K562 (cell line): ENCODE results near the gene KCTD16. TPM values are rescaled to one million over a fixed set of nuclear protein-coding genes. Genes with fewer than 3 reads are reported as not detected.
A peak's percentile ranks its signal among the peaks of the same experiment; 100 is the strongest.

Experiments
- BACH1 ChIP-seq: fragments of 200-800 bp; sonication (Bioruptor generic); IDR thresholded peaks from 2 replicates; pipeline ENCODE4 v1.6.1; 2016; ENCODE audit warnings: missing genetic modification characterization, missing compliant biosample characterization
- CCAR2 ChIP-seq: fragments of 200-400 bp; formaldehyde crosslinking; IDR thresholded peaks from 2 replicates; pipeline ENCODE4 v1.6.1; 2017; ENCODE audit warnings: mild to moderate bottlenecking, low read depth, low read length
- CXXC5 ChIP-seq: fragments of 250-450 bp; sonication (Bioruptor Pico); IDR thresholded peaks from 2 replicates; pipeline ENCODE4 v1.8.0; 2022; ENCODE audit warnings: inconsistent platforms, mild to moderate bottlenecking, moderate library complexity
- DIDO1 ChIP-seq: fragments of 450-650 bp; IDR thresholded peaks from 2 replicates; pipeline ENCODE4 v1.6.1; 2016; ENCODE audit warnings: low read depth, missing biosample characterization, missing genetic modification characterization
- ETV1 ChIP-seq: fragments of 450-650 bp; conservative IDR thresholded peaks from 2 replicates; pipeline ENCODE4 v1.6.1; 2016; ENCODE audit warnings: missing genetic modification characterization, control low read depth, low read depth, missing compliant biosample characterization
- POLR2AphosphoS5 ChIP-seq: IDR thresholded peaks from 2 replicates; pipeline ENCODE4 v1.6.1; 2011; ENCODE audit warnings: mild to moderate bottlenecking, low read depth, low read length, moderate library complexity; ENCODE audit not compliant: control insufficient read depth, insufficient read depth
- RB1 ChIP-seq: fragments of 450-650 bp; IDR thresholded peaks from 2 replicates; pipeline ENCODE4 v1.6.1; 2017; ENCODE audit warnings: low read depth, mild to moderate bottlenecking
- SOX6 ChIP-seq: fragments of 450-650 bp; IDR thresholded peaks from 2 replicates; pipeline ENCODE4 v1.6.1; 2014; ENCODE audit warnings: mild to moderate bottlenecking
- TAF7 ChIP-seq: fragments of 450-650 bp; IDR thresholded peaks from 2 replicates; pipeline ENCODE4 v1.6.1; 2016; ENCODE audit warnings: missing genetic modification characterization, missing compliant biosample characterization
- XRCC4 ChIP-seq: IDR thresholded peaks from one replicate; pipeline ENCODE4 v1.6.1; 2011; ENCODE audit not compliant: insufficient read depth, insufficient read length; ENCODE audit errors: extremely low read depth
- YY1 ChIP-seq, 3 experiments: IDR thresholded peaks; 2 replicates each; pipeline ENCODE4 v1.6.1; 2011; ENCODE audit warnings: low read length in 2 of 3, mild to moderate bottlenecking in 2 of 3, moderate library complexity in 2 of 3, borderline replicate concordance in 1 of 3, control low read depth in 1 of 3, low read depth in 1 of 3; ENCODE audit not compliant: insufficient read depth in 3 of 3, insufficient replicate concordance in 2 of 3, control insufficient read depth in 1 of 3, insufficient read length in 1 of 3; ENCODE audit errors: extremely low read depth in 1 of 3
- ZFP1 ChIP-seq: fragments of 450-650 bp; formaldehyde crosslinking; IDR thresholded peaks from 2 replicates; pipeline ENCODE4 v1.4.0; 2020; ENCODE audit warnings: mild to moderate bottlenecking, mixed read lengths
- ZNF780A ChIP-seq: fragments of 250-450 bp; sonication (Bioruptor Pico); IDR thresholded peaks from 2 replicates; pipeline ENCODE4 v1.5.0; 2021; ENCODE audit warnings: mild to moderate bottlenecking
- polyA plus RNA-seq, 8 experiments: library from polyadenylated mRNA; depleted of rRNA in 4 of 8; stranded (reverse) in 5 of 8; unstranded in 3 of 8; fragments of >200 nt; fragmentation: Nextera tagmentation in 2 of 8; fragmentation: Illumina TruSeq in 1 of 8; extraction: Ambion mirVana in 2 of 8; extraction: Trizol in 1 of 8; gene quantifications; 2 replicates each; pipeline versions ENCODE4 v1.2.1 to v1.2.3, GENCODE V29; 2011 to 2014; ENCODE audit warnings: inconsistent platforms in 1 of 8, missing spikeins in 1 of 8
- total RNA-seq, 7 experiments: library from RNA; depleted of rRNA in 6 of 7; stranded (reverse); fragments of >200 nt in 6 of 7; fragmentation: Illumina TruSeq in 2 of 7; extraction: Trizol in 2 of 7; gene quantifications; 2 replicates each; pipeline versions ENCODE4 v1.2.1 to v1.2.3, GENCODE V29; 2011 to 2021; ENCODE audit warnings: low replicate concordance in 1 of 7
- TF ChIP-seq, protein P1 (sequence below): fragments of 450-650 bp; IDR thresholded peaks from 2 replicates; pipeline ENCODE4 v1.6.1; 2016; ENCODE audit warnings: mild to moderate bottlenecking, moderate library complexity
- TF ChIP-seq, protein P2 (sequence below): fragments of 250-450 bp; sonication (Bioruptor Pico); IDR thresholded peaks from 2 replicates; pipeline ENCODE4 v1.4.0; 2020

Gene KCTD16
- total and polyA plus RNA-seq, 9 of the 15 experiments (the other 6 are each of a cell fraction or from before 2014, with no cell fraction given): 0.04 TPM; not detected in 8

DNA sequence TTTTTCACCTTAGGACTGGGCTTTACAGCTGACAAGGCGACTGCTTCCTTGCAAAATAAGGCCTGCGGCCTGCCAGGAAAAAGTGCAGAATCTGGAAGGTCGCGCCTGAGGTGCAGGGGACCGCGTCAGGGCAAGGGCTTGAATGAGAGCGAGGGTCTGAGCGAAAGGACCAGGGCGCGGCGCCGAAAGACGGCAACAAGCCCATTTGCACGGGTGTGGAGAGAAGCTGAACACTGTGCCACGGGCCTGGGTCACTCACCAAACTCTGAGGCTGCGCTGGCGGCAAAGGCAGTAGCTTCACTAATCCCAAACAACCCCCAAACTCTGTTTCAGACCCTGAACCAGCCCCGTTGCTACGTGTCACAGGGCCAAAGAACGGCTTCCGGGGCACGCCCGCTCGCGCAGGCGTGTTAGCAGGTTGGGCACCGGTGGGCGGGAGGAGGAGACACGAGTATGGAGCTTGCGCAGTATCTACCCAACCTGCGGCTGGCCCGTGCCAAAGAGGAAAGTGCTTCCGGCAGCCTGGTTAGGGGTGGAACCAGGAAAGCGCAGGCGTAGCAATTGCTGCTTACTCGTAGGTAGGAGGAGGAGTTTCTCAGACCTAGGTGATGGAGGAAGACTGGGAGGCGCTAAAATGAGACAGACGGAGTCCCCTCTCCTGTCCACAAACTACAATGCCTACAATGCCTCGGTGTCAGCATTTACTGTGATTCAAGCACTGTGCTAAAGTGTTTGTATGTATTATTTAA is at the start of gene KCTD16, which contains the start of gene YIPF5 (continued):
- TF ChIP-seq, protein P1, sequence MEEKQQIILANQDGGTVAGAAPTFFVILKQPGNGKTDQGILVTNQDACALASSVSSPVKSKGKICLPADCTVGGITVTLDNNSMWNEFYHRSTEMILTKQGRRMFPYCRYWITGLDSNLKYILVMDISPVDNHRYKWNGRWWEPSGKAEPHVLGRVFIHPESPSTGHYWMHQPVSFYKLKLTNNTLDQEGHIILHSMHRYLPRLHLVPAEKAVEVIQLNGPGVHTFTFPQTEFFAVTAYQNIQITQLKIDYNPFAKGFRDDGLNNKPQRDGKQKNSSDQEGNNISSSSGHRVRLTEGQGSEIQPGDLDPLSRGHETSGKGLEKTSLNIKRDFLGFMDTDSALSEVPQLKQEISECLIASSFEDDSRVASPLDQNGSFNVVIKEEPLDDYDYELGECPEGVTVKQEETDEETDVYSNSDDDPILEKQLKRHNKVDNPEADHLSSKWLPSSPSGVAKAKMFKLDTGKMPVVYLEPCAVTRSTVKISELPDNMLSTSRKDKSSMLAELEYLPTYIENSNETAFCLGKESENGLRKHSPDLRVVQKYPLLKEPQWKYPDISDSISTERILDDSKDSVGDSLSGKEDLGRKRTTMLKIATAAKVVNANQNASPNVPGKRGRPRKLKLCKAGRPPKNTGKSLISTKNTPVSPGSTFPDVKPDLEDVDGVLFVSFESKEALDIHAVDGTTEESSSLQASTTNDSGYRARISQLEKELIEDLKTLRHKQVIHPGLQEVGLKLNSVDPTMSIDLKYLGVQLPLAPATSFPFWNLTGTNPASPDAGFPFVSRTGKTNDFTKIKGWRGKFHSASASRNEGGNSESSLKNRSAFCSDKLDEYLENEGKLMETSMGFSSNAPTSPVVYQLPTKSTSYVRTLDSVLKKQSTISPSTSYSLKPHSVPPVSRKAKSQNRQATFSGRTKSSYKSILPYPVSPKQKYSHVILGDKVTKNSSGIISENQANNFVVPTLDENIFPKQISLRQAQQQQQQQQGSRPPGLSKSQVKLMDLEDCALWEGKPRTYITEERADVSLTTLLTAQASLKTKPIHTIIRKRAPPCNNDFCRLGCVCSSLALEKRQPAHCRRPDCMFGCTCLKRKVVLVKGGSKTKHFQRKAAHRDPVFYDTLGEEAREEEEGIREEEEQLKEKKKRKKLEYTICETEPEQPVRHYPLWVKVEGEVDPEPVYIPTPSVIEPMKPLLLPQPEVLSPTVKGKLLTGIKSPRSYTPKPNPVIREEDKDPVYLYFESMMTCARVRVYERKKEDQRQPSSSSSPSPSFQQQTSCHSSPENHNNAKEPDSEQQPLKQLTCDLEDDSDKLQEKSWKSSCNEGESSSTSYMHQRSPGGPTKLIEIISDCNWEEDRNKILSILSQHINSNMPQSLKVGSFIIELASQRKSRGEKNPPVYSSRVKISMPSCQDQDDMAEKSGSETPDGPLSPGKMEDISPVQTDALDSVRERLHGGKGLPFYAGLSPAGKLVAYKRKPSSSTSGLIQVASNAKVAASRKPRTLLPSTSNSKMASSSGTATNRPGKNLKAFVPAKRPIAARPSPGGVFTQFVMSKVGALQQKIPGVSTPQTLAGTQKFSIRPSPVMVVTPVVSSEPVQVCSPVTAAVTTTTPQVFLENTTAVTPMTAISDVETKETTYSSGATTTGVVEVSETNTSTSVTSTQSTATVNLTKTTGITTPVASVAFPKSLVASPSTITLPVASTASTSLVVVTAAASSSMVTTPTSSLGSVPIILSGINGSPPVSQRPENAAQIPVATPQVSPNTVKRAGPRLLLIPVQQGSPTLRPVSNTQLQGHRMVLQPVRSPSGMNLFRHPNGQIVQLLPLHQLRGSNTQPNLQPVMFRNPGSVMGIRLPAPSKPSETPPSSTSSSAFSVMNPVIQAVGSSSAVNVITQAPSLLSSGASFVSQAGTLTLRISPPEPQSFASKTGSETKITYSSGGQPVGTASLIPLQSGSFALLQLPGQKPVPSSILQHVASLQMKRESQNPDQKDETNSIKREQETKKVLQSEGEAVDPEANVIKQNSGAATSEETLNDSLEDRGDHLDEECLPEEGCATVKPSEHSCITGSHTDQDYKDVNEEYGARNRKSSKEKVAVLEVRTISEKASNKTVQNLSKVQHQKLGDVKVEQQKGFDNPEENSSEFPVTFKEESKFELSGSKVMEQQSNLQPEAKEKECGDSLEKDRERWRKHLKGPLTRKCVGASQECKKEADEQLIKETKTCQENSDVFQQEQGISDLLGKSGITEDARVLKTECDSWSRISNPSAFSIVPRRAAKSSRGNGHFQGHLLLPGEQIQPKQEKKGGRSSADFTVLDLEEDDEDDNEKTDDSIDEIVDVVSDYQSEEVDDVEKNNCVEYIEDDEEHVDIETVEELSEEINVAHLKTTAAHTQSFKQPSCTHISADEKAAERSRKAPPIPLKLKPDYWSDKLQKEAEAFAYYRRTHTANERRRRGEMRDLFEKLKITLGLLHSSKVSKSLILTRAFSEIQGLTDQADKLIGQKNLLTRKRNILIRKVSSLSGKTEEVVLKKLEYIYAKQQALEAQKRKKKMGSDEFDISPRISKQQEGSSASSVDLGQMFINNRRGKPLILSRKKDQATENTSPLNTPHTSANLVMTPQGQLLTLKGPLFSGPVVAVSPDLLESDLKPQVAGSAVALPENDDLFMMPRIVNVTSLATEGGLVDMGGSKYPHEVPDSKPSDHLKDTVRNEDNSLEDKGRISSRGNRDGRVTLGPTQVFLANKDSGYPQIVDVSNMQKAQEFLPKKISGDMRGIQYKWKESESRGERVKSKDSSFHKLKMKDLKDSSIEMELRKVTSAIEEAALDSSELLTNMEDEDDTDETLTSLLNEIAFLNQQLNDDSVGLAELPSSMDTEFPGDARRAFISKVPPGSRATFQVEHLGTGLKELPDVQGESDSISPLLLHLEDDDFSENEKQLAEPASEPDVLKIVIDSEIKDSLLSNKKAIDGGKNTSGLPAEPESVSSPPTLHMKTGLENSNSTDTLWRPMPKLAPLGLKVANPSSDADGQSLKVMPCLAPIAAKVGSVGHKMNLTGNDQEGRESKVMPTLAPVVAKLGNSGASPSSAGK: no peak
- TF ChIP-seq YY1 (IDR thresholded peaks at IDR 0.05; ENCODE audit: borderline replicate concordance in 1 of 3, control insufficient read depth in 1 of 3, extremely low read depth in 1 of 3, insufficient read depth in 3 of 3, insufficient read length in 1 of 3, insufficient replicate concordance in 2 of 3, low read depth in 1 of 3, low read length in 2 of 3) (peak in 1 of 3 experiments; percentile 31), POLR2AphosphoS5 (peak; percentile 79), ETV1 (tag) (peak; percentile 52; the same call in 1 of the 2 replicates), ZFP1 (no peak), CXXC5 (CRISPR knock-in tag) (peak; percentile 57), RB1 (0 out of 2 replicates have a peak, but pooled peaks have one; percentile 32), XRCC4 (no peak), DIDO1 (tag) (peak; percentile 92), BACH1 (tag) (no peak), ZNF780A (CRISPR knock-in tag) (no peak), TAF7 (peak; percentile 35; the same call in 1 of the 2 replicates), CCAR2 (no peak), SOX6 (no peak)
- TF ChIP-seq, protein P2, sequence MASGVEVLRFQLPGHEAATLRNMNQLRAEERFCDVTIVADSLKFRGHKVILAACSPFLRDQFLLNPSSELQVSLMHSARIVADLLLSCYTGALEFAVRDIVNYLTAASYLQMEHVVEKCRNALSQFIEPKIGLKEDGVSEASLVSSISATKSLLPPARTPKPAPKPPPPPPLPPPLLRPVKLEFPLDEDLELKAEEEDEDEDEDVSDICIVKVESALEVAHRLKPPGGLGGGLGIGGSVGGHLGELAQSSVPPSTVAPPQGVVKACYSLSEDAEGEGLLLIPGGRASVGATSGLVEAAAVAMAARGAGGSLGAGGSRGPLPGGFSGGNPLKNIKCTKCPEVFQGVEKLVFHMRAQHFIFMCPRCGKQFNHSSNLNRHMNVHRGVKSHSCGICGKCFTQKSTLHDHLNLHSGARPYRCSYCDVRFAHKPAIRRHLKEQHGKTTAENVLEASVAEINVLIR: peak; percentile 35; the same call in 1 of the 2 replicates
